Psoas muscle (tissue), 8 donors: ENCODE data around the gene PPIA. TPM values are rescaled to one million over a fixed set of nuclear protein-coding genes. Genes with fewer than 3 reads are reported as not detected.

Source experiments
- ATAC-seq, 4 donors: fragments of 200-7000 bp; cut with Tn5 transposase; one replicate each; pipeline ENCODE4 v1.9.1; 2020; ENCODE audit warnings: moderate library complexity in 3 of 4, mild to moderate bottlenecking in 2 of 4
- DNase-seq, 2 donors: peaks; one replicate each; pipeline ENCODE4 v3.0.0-alpha.2; 2020
- H3K27ac ChIP-seq: fragments of 200-600 bp; one replicate; pipeline ENCODE4 v1.8.0; 2022
- H3K27me3 ChIP-seq, 3 donors: fragments of 200-600 bp in 1 of 3; one replicate each; pipeline versions ENCODE4 v1.6.1 to v1.8.0; 2013 to 2022; ENCODE audit warnings: low read length in 2 of 3, mild to moderate bottlenecking in 2 of 3, moderate library complexity in 1 of 3; ENCODE audit not compliant: insufficient read depth in 3 of 3
- H3K36me3 ChIP-seq, 2 donors: fragments of 200-600 bp in 1 of 2; one replicate each; pipeline versions ENCODE4 v1.6.1 to v1.8.0; 2013 to 2022; ENCODE audit warnings: low read depth in 1 of 2, mild to moderate bottlenecking in 1 of 2, moderate library complexity in 1 of 2; ENCODE audit not compliant: insufficient read depth in 1 of 2
- H3K4me1 ChIP-seq: fragments of 200-600 bp; one replicate; pipeline ENCODE4 v1.8.0; 2022
- H3K4me3 ChIP-seq: fragments of 200-600 bp; one replicate; pipeline ENCODE4 v1.8.0; 2022; ENCODE audit warnings: mild to moderate bottlenecking
- H3K9me3 ChIP-seq: fragments of 200-600 bp; one replicate; pipeline ENCODE4 v1.8.0; 2022
- WGBS, 3 donors: extraction: QIAGEN DNeasy Blood & Tissue Kit; methylation state at CpG; one replicate each; pipeline versions ENCODE4 v1.1.6 to v1.1.7; 2013; 5-methylcytosine and 5-hydroxymethylcytosine counted together
- intact Hi-C, 2 donors: fragments of 100-400 bp; cut with DNase I; formaldehyde crosslinking; loops; one replicate each; pipeline versions ENCODE4 v1.11.0 to v1.14.2; 2022
- polyA plus RNA-seq, 3 donors: library from polyadenylated mRNA; stranded (reverse); fragments of 200-250 nt; gene quantifications; one replicate each; pipeline ENCODE4 v1.2.3, GENCODE V29; 2013
- total RNA-seq, 4 donors: library from RNA; stranded (reverse); fragmentation: NEBNext Ultra II Directional in 2 of 4; extraction: Animal tissue kit (Norgen Biotek cat#: 25700) in 2 of 4; gene quantifications; one replicate each; pipeline versions ENCODE4 v1.2.1 to v1.2.4, GENCODE V29; 2021 to 2023
- TF ChIP-seq, protein P1 (sequence below): fragments of 200-600 bp; IDR thresholded peaks from one replicate; pipeline ENCODE4 v1.8.0; 2022; ENCODE audit warnings: antibody characterized with exemption
- donor health status: healthy with polysubstance abuse.
- donor health status: DM: no; HTN: no; CAD: no; lungs with moderate emphysema.
- donor health status: Bipolar disorder and iron deficiency.
- donor health status: healthy.
- donor health status: DM: yes; HTN: yes; CAD: no.
- donor health status: DM: no; HTN: no; CAD: no.
- donor health status: DM: no; HTN: no; CAD: no.
- donor health status: DM: yes; HTN: yes; CAD: no.

PPIA gene
- total and polyA plus RNA-seq, 7 donors: 251 to 3,448 (median 725) TPM

- WGBS, 3 donors: 70 to 76% (median 75%) methylated on average over 3 of the region's 3 CpGs
Measured at GRCh38 chr7:44787762-44788161, 8.7 kb upstream of the PPIA start.

DNA sequence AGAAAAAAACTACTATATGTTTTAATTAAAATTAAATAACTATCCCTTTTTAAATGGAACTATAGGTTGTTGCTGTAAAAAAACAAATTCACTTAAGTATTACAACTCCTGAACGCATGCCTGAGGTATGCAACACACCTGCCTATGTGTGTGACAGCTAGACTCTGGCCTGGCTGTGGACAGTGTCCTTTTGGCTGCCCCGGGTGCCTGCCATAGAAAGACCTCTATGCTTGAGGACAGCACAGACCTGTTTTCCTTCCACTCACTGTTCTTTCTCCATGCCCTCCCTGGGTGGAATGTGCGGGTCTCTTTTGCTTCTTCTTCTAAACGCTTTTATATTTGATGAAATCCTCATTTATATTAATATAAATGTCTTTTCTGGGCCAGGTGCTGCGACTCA is 6.5 kb upstream of the PPIA start:
- Histone ChIP-seq H3K4me3 (no peak overlapping the region), H3K36me3 (no peaks in the 10 kb centered on the region), H3K27ac (no peak overlapping the region), H3K9me3 (no peaks in the 10 kb centered on the region), H3K27me3 (no peaks in the 10 kb centered on the region), H3K4me1 (no peaks in the 10 kb centered on the region)
- 81 to 88% (median 86%) methylated on average over 5 of the region's 5 CpGs for WGBS, 3 donors
- intact Hi-C loops: loop anchor here (5.0 kb wide), 2 partner anchors 33 to 38 kb away; no protein-coding TSS in a partner anchor
- DNase-seq: no peak
- no peak for ATAC-seq
- TF ChIP-seq, protein P1, sequence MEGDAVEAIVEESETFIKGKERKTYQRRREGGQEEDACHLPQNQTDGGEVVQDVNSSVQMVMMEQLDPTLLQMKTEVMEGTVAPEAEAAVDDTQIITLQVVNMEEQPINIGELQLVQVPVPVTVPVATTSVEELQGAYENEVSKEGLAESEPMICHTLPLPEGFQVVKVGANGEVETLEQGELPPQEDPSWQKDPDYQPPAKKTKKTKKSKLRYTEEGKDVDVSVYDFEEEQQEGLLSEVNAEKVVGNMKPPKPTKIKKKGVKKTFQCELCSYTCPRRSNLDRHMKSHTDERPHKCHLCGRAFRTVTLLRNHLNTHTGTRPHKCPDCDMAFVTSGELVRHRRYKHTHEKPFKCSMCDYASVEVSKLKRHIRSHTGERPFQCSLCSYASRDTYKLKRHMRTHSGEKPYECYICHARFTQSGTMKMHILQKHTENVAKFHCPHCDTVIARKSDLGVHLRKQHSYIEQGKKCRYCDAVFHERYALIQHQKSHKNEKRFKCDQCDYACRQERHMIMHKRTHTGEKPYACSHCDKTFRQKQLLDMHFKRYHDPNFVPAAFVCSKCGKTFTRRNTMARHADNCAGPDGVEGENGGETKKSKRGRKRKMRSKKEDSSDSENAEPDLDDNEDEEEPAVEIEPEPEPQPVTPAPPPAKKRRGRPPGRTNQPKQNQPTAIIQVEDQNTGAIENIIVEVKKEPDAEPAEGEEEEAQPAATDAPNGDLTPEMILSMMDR: no peak

More at GRCh38 chr7:44787762-44788161, 8.7 kb upstream of the PPIA start:
- Histone ChIP-seq H3K4me1 (no peaks in the 10 kb centered on the region), H3K36me3 (no peaks in the 10 kb centered on the region), H3K4me3 (no peak overlapping the region), H3K27me3 (no peaks in the 10 kb centered on the region), H3K27ac (no peak overlapping the region), H3K9me3 (no peaks in the 10 kb centered on the region)
- intact Hi-C loops: no loop called here
- TF ChIP-seq, protein P1: no peak
- ATAC-seq (no peak), DNase-seq (no peak)

GRCh38 chr7:44791278-44792219 is 4.9 kb upstream of the PPIA start:
- Histone ChIP-seq H3K36me3 (no peaks in the 10 kb centered on the region), H3K4me3 (no peak overlapping the region), H3K27me3 (no peaks in the 10 kb centered on the region), H3K4me1 (no peaks in the 10 kb centered on the region), H3K27ac (no peak overlapping the region), H3K9me3 (no peaks in the 10 kb centered on the region)
- intact Hi-C loops: loop anchor here (5.0 kb wide), 2 partner anchors 34 to 39 kb away; no protein-coding TSS in a partner anchor
- DNase-seq (no peak), ATAC-seq (no peak)
- WGBS, 3 donors: 77 to 83% (median 80%) methylated on average over 8 of the region's 8 CpGs
- TF ChIP-seq, protein P1: no peak

DNA sequence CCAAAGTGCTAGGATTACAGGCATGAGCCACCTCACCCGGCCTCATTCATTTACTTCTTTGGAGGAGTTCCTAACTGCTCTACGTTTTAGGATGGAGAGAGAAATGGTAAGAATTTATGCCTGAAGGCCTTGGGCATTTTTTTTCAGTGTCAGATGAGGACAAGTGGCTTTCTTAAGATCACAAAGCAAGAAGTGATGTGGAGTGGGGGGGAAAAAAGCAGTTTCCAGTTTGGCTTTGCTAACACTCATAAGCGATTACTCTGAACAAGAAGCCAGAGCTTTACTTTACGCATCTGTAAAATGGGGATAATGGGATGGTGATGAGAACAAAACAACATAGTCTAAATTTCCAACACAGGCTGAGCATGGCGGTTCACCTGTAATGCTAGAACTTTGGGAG is 2.6 kb upstream of the PPIA start:
- DNase-seq (no peak), ATAC-seq (no peak)
- peaks cover 0 to 4% of the 10 kb centered on the region in 2 donors for H3K36me3 ChIP-seq
- H3K4me1 ChIP-seq: peaks cover 10% of the 10 kb centered on the region
- 62 to 72% (median 66%) methylated on average over 5 of the region's 5 CpGs for WGBS, 3 donors
- intact Hi-C loops: loop anchor here (5.0 kb wide), 2 partner anchors 37 to 42 kb away; no protein-coding TSS in a partner anchor
- H3K4me3 ChIP-seq: no peak overlapping the region
- H3K27ac ChIP-seq: no peak overlapping the region
- no peaks in the 10 kb centered on the region for H3K9me3 ChIP-seq
- TF ChIP-seq, protein P1: no peak
- no peaks in the 10 kb centered on the region for H3K27me3 ChIP-seq
